Activated effector memory CD4-positive, alpha-beta T cell treated with anti-CD3 and anti-CD28 coated beads, Interleukin-2, amount 50 U/mL, for 16 hours (primary cell): ENCODE results near the gene AKAP7.
"Not testable (repeated sequence)": the region's sequence is repeated elsewhere in the genome, so short reads cannot be mapped to it uniquely, and the experiment has no call there.

Experiments used
- DNase-seq: peaks from one replicate; pipeline ENCODE4 v3.0.0-alpha.2; 2020

AKAP7 gene

DNA sequence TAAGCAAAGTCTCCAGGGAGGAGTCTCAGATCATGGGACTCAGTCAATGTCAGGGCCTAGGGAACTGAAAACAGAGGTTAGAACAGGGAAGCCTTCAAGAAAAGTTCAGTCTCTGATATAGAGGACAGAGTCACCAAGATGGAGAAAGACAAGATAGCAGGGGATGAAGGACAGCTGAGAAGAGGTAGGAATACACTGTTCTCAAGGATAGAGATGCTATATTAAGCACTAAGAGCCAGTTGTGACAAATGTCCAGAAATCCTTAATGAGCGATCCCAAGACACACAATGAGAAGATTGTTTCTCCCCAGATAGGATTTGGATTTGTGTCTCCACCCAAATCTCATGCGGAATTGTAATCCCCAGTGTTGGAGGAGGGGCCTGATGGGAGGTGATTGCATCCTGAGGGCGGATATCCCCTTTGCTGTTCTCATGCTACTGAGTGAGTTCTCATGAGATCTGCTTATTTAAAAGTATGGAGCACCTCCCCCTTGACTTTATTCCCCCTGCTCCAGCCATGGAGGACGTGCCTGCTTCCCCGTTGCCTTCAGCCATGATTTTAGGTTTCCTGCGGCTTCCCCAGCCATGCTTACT lies 168.2 kb downstream of the AKAP7 start:
- DNase-seq: no peak

DNA sequence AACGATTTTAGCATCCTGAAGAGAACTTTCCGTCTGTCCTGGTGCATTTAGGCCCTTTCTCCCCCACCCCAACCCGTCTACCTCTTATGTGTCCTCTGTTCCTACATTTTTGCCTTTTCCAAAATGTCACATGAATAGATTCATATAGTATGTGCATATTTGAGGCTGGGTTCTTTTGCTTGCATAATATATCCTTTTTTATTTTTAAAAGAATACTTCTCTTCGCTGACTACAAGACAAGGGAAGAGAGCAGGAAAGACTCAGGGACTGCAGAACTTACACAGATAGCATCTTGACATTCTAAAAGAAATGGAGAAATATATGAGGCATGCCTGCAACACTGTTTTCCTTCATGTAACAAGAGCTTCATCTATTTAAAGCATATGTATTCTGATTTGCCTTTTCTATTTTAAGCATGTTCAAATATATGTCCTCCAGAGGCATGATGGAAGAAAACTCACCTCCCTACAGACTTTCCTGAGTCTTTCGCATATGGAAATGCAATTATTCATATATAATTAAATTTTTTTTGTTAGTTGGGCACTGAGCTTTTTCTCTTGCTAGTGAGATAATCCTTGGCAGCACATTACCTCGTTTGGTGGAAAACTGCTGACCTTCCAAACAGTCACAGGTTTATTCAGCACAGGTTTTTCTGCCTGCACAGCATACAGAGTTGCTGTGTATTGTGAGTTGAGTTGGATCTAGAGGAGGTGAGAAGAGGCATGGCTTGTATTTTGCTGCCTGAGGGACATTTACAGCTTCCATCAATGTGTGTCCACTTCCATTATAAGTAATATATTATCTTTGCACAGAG lies 170.0 kb downstream of the AKAP7 start:
- no peak for DNase-seq

- DNase-seq: no peak
Observed at GRCh38 chr6:131309437-131309836, 174.2 kb downstream of the AKAP7 start.

GRCh38 chr6:131314838-131315237 lies 179.6 kb downstream of the AKAP7 start:
- DNase-seq: no peak

GRCh38 chr6:131316654-131317053 lies 181.4 kb downstream of the AKAP7 start:
- DNase-seq: no peak

- DNase-seq: no peak
Observed at GRCh38 chr6:131317516-131317915, 182.2 kb downstream of the AKAP7 start.

DNA sequence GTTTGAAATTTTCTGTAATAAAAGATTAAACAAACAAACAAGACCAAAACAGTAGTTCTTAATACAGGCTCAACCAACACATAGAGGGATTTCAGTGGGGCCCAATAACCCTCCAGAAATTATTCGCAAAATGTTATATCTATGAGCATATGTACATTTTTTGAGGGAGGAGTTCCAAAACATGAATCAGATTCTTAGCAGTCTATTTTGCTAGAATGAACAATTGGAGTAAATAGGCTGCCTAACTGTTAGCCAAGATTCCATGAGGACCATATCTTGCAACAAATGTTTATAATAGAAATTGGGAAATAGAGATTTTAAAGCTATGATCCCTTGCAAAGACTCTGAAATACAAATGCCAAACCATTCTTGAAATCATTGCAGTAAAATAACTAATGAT lies 186.3 kb downstream of the AKAP7 start:
- DNase-seq: no peak

GRCh38 chr6:131322125-131322524 lies 186.9 kb downstream of the AKAP7 start:
- no peak for DNase-seq

DNA sequence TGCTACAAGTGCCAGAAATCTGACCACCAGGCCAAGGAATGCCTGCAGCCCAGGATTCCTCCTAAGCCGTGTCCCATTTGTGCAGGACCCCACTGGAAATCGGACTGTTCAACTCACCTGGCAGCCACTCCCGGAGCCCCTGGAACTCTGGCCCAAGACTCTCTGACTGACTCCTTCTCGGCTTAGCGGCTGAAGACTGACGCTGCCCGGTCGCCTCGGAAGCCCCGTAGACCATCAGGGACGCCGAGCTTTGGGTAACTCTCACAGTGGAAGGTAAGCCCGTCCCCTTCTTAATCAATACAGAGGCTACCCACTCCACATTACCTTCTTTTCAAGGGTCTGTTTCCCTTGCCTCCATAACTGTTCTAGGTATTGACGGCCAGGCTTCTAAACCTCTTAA lies 190.4 kb downstream of the AKAP7 start:
- DNase-seq: not testable (repeated sequence)

DNA sequence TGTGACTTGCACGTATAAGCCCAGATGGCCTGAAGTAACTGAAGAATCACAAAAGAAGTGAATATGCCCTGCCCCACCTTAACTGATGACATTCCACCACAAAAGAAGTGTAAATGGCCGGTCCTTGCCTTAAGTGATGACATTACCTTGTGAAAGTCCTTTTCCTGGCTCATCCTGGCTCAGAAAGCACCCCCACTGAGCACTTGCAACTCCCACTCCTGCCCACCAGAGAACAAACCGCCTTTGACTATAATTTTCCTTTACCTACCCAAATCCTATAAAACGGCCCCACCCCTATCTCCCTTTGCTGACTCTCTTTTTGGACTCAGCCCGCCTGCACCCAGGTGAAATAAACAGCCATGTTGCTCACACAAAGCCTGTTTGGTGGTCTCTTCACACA lies 193.5 kb downstream of the AKAP7 start:
- not testable (repeated sequence) for DNase-seq

DNA sequence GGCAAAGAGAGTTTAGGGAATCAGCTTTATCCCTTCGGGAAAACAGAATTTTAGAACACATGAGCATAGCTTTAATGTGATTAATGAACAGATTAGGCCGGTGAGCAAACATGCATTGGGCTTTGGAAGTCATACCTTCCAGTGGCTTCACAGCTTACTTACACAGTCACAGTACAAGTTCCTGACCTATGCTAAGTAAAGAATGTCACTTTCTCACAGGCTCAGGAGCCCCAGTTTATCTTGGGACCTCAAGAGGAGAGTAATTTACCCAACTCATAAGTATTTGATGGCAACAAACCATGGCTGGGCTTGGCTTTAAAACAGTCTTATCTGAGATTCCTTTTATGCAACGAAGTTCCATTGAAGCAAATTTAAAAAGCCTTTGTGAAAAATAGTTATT lies 195.9 kb downstream of the AKAP7 start:
- no peak for DNase-seq

DNA sequence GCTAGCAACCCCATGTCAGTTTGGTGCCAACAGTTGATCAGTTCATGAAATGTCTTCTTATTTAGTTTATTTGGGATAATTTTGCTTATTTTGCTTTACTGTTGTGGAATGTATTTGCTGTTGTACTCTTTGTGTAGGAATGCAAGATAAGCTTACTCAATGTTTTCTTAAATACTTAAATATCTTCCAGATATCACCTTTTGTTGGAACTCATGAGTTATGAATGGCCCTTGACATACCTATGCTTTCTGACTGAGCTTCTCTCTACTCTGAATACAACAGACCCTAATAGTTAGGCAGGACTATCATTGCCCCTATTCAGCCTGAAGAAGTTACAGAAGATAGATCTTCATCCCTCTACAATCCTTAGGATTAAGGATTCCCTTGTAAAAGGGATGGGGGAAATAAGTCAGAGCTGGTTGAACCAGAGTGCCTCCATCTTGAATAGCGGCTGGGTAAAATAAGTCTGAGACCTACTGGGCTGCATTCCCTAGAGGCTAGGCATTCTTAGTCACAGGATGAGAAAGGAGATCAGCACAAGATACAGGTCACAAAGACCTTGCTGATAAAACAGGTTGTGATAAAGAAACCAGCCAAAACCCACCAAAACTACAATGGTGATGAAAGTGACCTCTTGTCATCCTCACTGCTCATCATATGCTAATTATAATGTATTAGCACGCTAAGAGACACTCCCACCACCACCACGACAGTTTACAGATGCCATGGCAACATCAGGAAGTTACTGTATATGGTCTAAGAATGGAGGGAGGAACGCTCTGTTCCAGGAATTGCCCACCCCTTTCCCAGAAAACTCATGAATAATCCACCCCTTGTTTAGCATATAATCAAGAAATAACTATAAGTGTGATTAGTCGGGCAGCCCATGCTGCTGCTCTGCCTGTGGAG lies 196.9 kb downstream of the AKAP7 start:
- DNase-seq: no peak
